Endothelial cell of umbilical vein (primary cell): ENCODE data around the gene MAP2K7. TPM values are rescaled to one million over a fixed set of nuclear protein-coding genes. Genes with fewer than 3 reads are reported as not detected.

Source experiments
- BruUV-seq: library from RNA; stranded (reverse); fragments of 400-500 nt; replicated peaks from 2 replicates; lab custom pipeline; 2021; lab: Mats Ljungman, UMichigan
- CTCF ChIA-PET: fragments of 300-600, 350-600 bp; sonication (Branson Sonifier 250); formaldehyde crosslinking; loops from one replicate; lab custom pipeline; 2021; ENCODE audit warnings: antibody characterized with exemption, inconsistent platforms; lab: Charles Lee
- POLR2A ChIA-PET: fragments of 300-600, 350-600 bp; sonication (Branson Sonifier 250); formaldehyde crosslinking; loops from one replicate; lab custom pipeline; 2021; ENCODE audit warnings: antibody characterized with exemption, inconsistent platforms; lab: Charles Lee
- DNase-seq: peaks from one replicate; pipeline ENCODE4 v3.0.0-alpha.2; 2011; ENCODE audit warnings: low read depth, low spot score
- FAIRE-seq: peaks from 2 replicates; lab custom pipeline; 2011; peaks lifted over from hg19 to GRCh38; lab: Jason Lieb, UNC
- H2AFZ ChIP-seq: 2 replicates; pipeline ENCODE4 v1.6.0; 2012; ENCODE audit warnings: low read depth, low read length, control low read depth, inconsistent platforms
- H3K27ac ChIP-seq: 2 replicates; pipeline ENCODE4 v1.5.1; 2011; ENCODE audit warnings: low read depth, mild to moderate bottlenecking, control low read depth, low read length, moderate library complexity; ENCODE audit not compliant: insufficient read depth
- H3K27me3 ChIP-seq, 2 experiments: 2 replicates each; pipeline versions ENCODE4 v1.6.0 to v1.6.1; 2011; ENCODE audit warnings: low read length in 2 of 2, mixed read lengths in 1 of 2; ENCODE audit not compliant: control insufficient read depth in 2 of 2, insufficient read depth in 2 of 2
- H3K36me3 ChIP-seq, 2 experiments: 2 replicates in 1 of 2; 3 replicates in 1 of 2; pipeline ENCODE4 v1.5.1; 2011; ENCODE audit warnings: low read length in 2 of 2, mild to moderate bottlenecking in 1 of 2, moderate library complexity in 1 of 2; ENCODE audit not compliant: control insufficient read depth in 2 of 2, insufficient read depth in 2 of 2; ENCODE audit errors: extremely low read depth in 1 of 2
- H3K4me1 ChIP-seq: 3 replicates; pipeline ENCODE4 v1.5.1; 2011; ENCODE audit warnings: mild to moderate bottlenecking, low read length; ENCODE audit not compliant: control insufficient read depth, insufficient read depth; ENCODE audit errors: extremely low read depth
- H3K4me2 ChIP-seq: 2 replicates; pipeline ENCODE4 v1.6.1; 2011; ENCODE audit warnings: low read length, control low read depth, mixed read lengths; ENCODE audit not compliant: insufficient read depth
- H3K4me3 ChIP-seq, 3 experiments: fragments of 200-600 bp in 1 of 3; sonication (generic), shearing (Covaris generic) in 1 of 3; replicated peaks in 1 of 3; 2 replicates each; pipeline ENCODE4 v1.5.1; 2011 to 2016; ENCODE audit warnings: control low read depth in 3 of 3, low read length in 3 of 3, mild to moderate bottlenecking in 2 of 3, inconsistent platforms in 1 of 3, low read depth in 1 of 3, moderate library complexity in 1 of 3; ENCODE audit not compliant: insufficient read depth in 1 of 3
- H3K79me2 ChIP-seq: 2 replicates; pipeline ENCODE4 v1.6.0; 2012; ENCODE audit warnings: low read length, inconsistent platforms; ENCODE audit not compliant: control insufficient read depth, insufficient read depth
- H3K9ac ChIP-seq: replicated peaks from 2 replicates; pipeline ENCODE3; 2011; ENCODE audit warnings: low read length, control low read depth; ENCODE audit not compliant: insufficient read depth; ENCODE audit errors: extremely low read depth
- H3K9me1 ChIP-seq: replicated peaks from 3 replicates; pipeline ENCODE4 v1.6.0; 2011; ENCODE audit warnings: mild to moderate bottlenecking, low read length; ENCODE audit not compliant: control insufficient read depth, insufficient read depth; ENCODE audit errors: extremely low read depth
- H3K9me3 ChIP-seq: replicated peaks from 2 replicates; pipeline ENCODE4 v1.5.1; 2012; ENCODE audit warnings: low read length, inconsistent platforms; ENCODE audit not compliant: control insufficient read depth, insufficient read depth
- H4K20me1 ChIP-seq: replicated peaks from 2 replicates; pipeline ENCODE3; 2011; ENCODE audit warnings: mild to moderate bottlenecking, low read length; ENCODE audit not compliant: control insufficient read depth, insufficient read depth; ENCODE audit errors: extremely low read depth
- EZH2 ChIP-seq: IDR thresholded peaks from 2 replicates; pipeline ENCODE4 v1.6.1; 2012; ENCODE audit warnings: borderline replicate concordance, low read depth, mild to moderate bottlenecking, moderate library complexity, low read length, inconsistent platforms; ENCODE audit not compliant: severe bottlenecking
- FOS ChIP-seq: IDR thresholded peaks from 2 replicates; pipeline ENCODE4 v1.6.1; 2011; ENCODE audit warnings: mild to moderate bottlenecking, low read length, moderate library complexity, borderline replicate concordance; ENCODE audit not compliant: insufficient read depth
- GATA2 ChIP-seq: IDR thresholded peaks from 2 replicates; pipeline ENCODE4 v1.7.0; 2011; ENCODE audit warnings: low read depth, mild to moderate bottlenecking, moderate library complexity, mixed read lengths, low read length; ENCODE audit not compliant: insufficient read length, insufficient read depth
- JUN ChIP-seq: IDR thresholded peaks from 2 replicates; pipeline ENCODE4 v1.6.1; 2011; ENCODE audit warnings: borderline replicate concordance, low read depth; ENCODE audit not compliant: insufficient read length, insufficient read depth
- MYC ChIP-seq: IDR thresholded peaks from one replicate; pipeline ENCODE4 v1.6.1; 2011; ENCODE audit warnings: mild to moderate bottlenecking, low read depth, low read length
- POLR2A ChIP-seq: IDR thresholded peaks from 2 replicates; pipeline ENCODE4 v1.6.1; 2012; ENCODE audit warnings: low read depth, mild to moderate bottlenecking, control low read depth, low read length
- POLR2AphosphoS5 ChIP-seq: IDR thresholded peaks from 2 replicates; pipeline ENCODE4 v1.6.1; 2012; ENCODE audit warnings: low read depth, mild to moderate bottlenecking, control low read depth, low read length, moderate library complexity; ENCODE audit not compliant: insufficient read depth
- dilution Hi-C: fragments of 300-500 bp; cut with MboI; formaldehyde crosslinking; loops from one replicate; pipeline ENCODE4 v1.15.0; 2019; ENCODE audit warnings: low sequenced_read_pairs; ENCODE audit not compliant: extremely low pct_ligation_motif_present
- intact Hi-C: fragments of 100-400 bp; cut with micrococcal nuclease; formaldehyde crosslinking; loops from one replicate; pipeline ENCODE4 v1.10.0; 2022
- polyA plus RNA-seq, 4 experiments: library from polyadenylated mRNA; depleted of rRNA in 3 of 4; stranded (reverse) in 3 of 4; unstranded in 1 of 4; fragments of >200 nt; gene quantifications; 2 replicates each; pipeline versions ENCODE4 v1.2.1 to v1.2.3, GENCODE V29; 2011 to 2012; ENCODE audit warnings: missing spikeins in 1 of 4
- total RNA-seq: library from RNA; stranded (reverse); gene quantifications from 2 replicates; pipeline ENCODE4 v1.2.3, GENCODE V29; 2021
- TF ChIP-seq, protein P1 (sequence below), 2 donors: IDR thresholded peaks; 1 replicate in 1 of 2; 2 replicates in 1 of 2; pipeline ENCODE4 v1.5.1; 2011; ENCODE audit warnings: low read length in 2 of 2, mild to moderate bottlenecking in 2 of 2, moderate library complexity in 2 of 2, control low read depth in 1 of 2, inconsistent platforms in 1 of 2, low read depth in 1 of 2; ENCODE audit not compliant: insufficient read depth in 1 of 2; ENCODE audit errors: extremely low read depth in 1 of 2
- TF ChIP-seq, protein P2 (sequence below): IDR thresholded peaks from 2 replicates; pipeline ENCODE4 v1.6.1; 2011; ENCODE audit not compliant: insufficient read depth, insufficient read length

Gene MAP2K7
- total and polyA plus RNA-seq, 2 donors (not counting 3 experiments of a cell fraction or from before 2014, with no cell fraction given): 13.8 to 36.0 TPM

DNA sequence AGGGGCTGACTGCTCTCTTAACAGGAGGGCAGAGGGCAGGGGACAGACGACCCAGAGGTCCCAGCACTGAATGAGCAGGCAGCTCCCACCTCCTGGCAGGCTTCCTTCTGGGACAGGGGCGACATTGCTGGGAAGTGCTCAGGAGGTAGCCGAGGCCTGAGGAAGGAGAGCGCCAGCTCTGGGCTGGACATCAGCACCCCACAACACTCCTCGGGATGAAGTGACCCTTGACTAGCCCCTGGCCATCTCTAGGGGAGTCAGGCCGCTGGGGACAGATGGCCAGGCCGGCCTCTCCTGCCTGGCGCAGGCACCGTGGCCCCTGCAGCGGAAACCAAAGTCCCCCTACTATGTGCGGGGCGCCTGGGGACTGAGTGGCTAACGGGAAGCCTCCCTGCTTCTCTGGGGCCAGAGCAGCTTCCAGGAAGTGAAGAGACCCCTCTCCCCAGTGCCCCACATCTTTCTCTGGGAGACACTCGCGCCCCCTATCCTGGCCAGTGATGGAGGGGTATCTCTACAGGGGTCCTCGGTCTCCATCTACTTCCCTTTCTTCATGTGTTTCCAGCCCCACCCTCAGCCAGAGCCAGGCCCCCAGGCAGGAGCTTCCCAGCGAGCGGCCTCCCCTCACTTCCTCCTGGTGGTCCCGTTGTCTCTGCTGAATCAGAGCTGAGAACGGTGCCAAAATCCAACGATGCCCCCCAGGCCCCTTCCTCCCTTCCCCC is 39.5 kb upstream of the MAP2K7 start:
- H3K4me3 ChIP-seq: no peak overlapping the region
- no peaks in the 10 kb centered on the region for H4K20me1 ChIP-seq
- FAIRE-seq: no peak
- intact Hi-C loops (no loop called here), dilution Hi-C loops (no loop called here)
- CTCF ChIA-PET: interaction anchor here (1.2 kb wide), 1 partner anchor 10 kb away, joined by 3 read pairs; no protein-coding TSS in a partner anchor
- H3K36me3 ChIP-seq: no peaks in the 10 kb centered on the region
- H3K9me3 ChIP-seq: no peaks in the 10 kb centered on the region
- no peak overlapping the region for H3K9ac ChIP-seq
- no peak overlapping the region for H3K4me2 ChIP-seq
- no peaks in the 10 kb centered on the region for H3K9me1 ChIP-seq
- H3K4me1 ChIP-seq: peaks cover 7% of the 10 kb centered on the region
- H3K79me2 ChIP-seq: no peaks in the 10 kb centered on the region
- no peak overlapping the region for H2AFZ ChIP-seq
- POLR2A ChIA-PET: no interaction called here
- H3K27ac ChIP-seq: no peak overlapping the region
- TSS peak; percentile 19 for BruUV-seq
- DNase-seq: no peak
- no peak for TF ChIP-seq MYC
- TF ChIP-seq JUN: no peak
- TF ChIP-seq EZH2: peak; percentile 62
- H3K27me3 ChIP-seq: peaks cover 12 to 21% of the 10 kb centered on the region in 2 experiments

DNA sequence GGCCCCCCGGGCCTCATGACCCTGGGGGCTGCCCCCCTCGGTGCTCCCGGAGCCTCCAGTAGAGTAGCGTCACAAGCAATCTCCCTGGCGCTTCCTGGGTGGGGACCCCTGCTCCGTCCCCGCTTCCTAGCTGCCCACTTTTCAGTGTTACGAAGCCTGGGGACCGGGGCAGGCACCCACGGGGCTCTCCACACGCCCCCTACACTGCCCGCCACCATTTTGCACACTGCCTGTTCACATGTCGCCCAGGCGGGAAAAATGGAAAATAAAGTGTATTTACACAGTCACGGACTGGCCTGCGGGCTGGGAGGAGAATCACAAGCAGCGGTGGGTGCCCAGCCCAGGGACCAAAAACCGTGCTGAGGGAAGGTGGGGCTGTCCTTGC is 39.0 kb upstream of the MAP2K7 start:
- CTCF ChIA-PET: interaction anchor here (0.9 kb wide), 1 partner anchor 235 kb away, joined by 3 read pairs; the partner anchor contains the start of genes PET100 and XAB2
- Histone ChIP-seq H3K4me3 (no peak overlapping the region), H3K4me1 (peaks cover 7% of the 10 kb centered on the region), H3K79me2 (no peaks in the 10 kb centered on the region), H3K27ac (no peak overlapping the region), H3K9me1 (no peaks in the 10 kb centered on the region), H3K27me3 (peaks cover 12 to 21% of the 10 kb centered on the region in 2 experiments), H3K9ac (no peak overlapping the region), H3K4me2 (no peak overlapping the region), H3K9me3 (no peaks in the 10 kb centered on the region), H2AFZ (no peak overlapping the region), H4K20me1 (no peaks in the 10 kb centered on the region), H3K36me3 (no peaks in the 10 kb centered on the region)
- dilution Hi-C loops (no loop called here), intact Hi-C loops (no loop called here)
- no TSS peak for BruUV-seq
- DNase-seq (no peak), FAIRE-seq (no peak)
- POLR2A ChIA-PET: no interaction called here
- TF ChIP-seq, protein P1, sequence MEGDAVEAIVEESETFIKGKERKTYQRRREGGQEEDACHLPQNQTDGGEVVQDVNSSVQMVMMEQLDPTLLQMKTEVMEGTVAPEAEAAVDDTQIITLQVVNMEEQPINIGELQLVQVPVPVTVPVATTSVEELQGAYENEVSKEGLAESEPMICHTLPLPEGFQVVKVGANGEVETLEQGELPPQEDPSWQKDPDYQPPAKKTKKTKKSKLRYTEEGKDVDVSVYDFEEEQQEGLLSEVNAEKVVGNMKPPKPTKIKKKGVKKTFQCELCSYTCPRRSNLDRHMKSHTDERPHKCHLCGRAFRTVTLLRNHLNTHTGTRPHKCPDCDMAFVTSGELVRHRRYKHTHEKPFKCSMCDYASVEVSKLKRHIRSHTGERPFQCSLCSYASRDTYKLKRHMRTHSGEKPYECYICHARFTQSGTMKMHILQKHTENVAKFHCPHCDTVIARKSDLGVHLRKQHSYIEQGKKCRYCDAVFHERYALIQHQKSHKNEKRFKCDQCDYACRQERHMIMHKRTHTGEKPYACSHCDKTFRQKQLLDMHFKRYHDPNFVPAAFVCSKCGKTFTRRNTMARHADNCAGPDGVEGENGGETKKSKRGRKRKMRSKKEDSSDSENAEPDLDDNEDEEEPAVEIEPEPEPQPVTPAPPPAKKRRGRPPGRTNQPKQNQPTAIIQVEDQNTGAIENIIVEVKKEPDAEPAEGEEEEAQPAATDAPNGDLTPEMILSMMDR (IDR thresholded peaks at IDR 0.05; ENCODE audit: extremely low read depth in 1 of 2, insufficient read depth in 1 of 2, low read depth in 1 of 2, low read length in 2 of 2): no peak
- no peak for TF ChIP-seq POLR2A
- TF ChIP-seq JUN: no peak
- no peak for TF ChIP-seq EZH2
- TF ChIP-seq GATA2: no peak
- TF ChIP-seq POLR2AphosphoS5: no peak
- TF ChIP-seq FOS: no peak
- TF ChIP-seq, protein P2, sequence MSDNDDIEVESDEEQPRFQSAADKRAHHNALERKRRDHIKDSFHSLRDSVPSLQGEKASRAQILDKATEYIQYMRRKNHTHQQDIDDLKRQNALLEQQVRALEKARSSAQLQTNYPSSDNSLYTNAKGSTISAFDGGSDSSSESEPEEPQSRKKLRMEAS: no peak
- TF ChIP-seq MYC: no peak
